ENCODE data around the gene ITGB7. TPM values are rescaled to one million over a fixed set of nuclear protein-coding genes. Genes with fewer than 3 reads are reported as not detected.

ITGB7 gene
- 26.4 and 38.6 TPM in 2 replicates for total RNA-seq (2014; rRNA removed; shearing (Covaris generic); ENCODE audit: low replicate concordance)

- in situ Hi-C loops (cut with HindIII; ENCODE audit: low pct_unique_long_range_greater_than_20kb, low sequenced_read_pairs): no loop called here
Measured at GRCh38 chr12:53207042-53207441, at the start of gene ITGB7. Gene ITGB7 (minus strand): TSS chr12:53207251. CDS start chr12:53200443, 6,808 bp downstream.

GRCh38 chr12:53255996-53256395 is 48.9 kb upstream of the ITGB7 start:
- no peak for DNase-seq (ENCODE audit: low read depth)
- in situ Hi-C loops (cut with HindIII; ENCODE audit: low pct_unique_long_range_greater_than_20kb, low sequenced_read_pairs): no loop called here

More at GRCh38 chr12:53207042-53207441, at the start of gene ITGB7:
- DNase-seq (ENCODE audit: low read depth): no peak

- DNase-seq (ENCODE audit: low read depth): no peak
- in situ Hi-C loops (cut with HindIII; ENCODE audit: low pct_unique_long_range_greater_than_20kb, low sequenced_read_pairs): no loop called here
Measured at GRCh38 chr12:53254816-53255545, 47.9 kb upstream of the ITGB7 start.

- DNase-seq (ENCODE audit: low read depth): no peak
- in situ Hi-C loops (cut with HindIII; ENCODE audit: low pct_unique_long_range_greater_than_20kb, low sequenced_read_pairs): no loop called here
Measured at GRCh38 chr12:53253298-53253697, 46.2 kb upstream of the ITGB7 start.

- DNase-seq (ENCODE audit: low read depth): no peak
- in situ Hi-C loops (cut with HindIII; ENCODE audit: low pct_unique_long_range_greater_than_20kb, low sequenced_read_pairs): no loop called here
Measured at GRCh38 chr12:53252349-53252916, 45.4 kb upstream of the ITGB7 start.

GRCh38 chr12:53251477-53252348 is 44.7 kb upstream of the ITGB7 start:
- DNase-seq (ENCODE audit: low read depth): peak; percentile 88
- in situ Hi-C loops (cut with HindIII; ENCODE audit: low pct_unique_long_range_greater_than_20kb, low sequenced_read_pairs): no loop called here

- in situ Hi-C loops (cut with HindIII; ENCODE audit: low pct_unique_long_range_greater_than_20kb, low sequenced_read_pairs): no loop called here
- DNase-seq (ENCODE audit: low read depth): no peak
Measured at GRCh38 chr12:53245286-53245685, 38.2 kb upstream of the ITGB7 start.

GRCh38 chr12:53244337-53244736 is 37.3 kb upstream of the ITGB7 start:
- no peak for DNase-seq (ENCODE audit: low read depth)
- in situ Hi-C loops (cut with HindIII; ENCODE audit: low pct_unique_long_range_greater_than_20kb, low sequenced_read_pairs): no loop called here

GRCh38 chr12:53241623-53242412 is 34.8 kb upstream of the ITGB7 start:
- in situ Hi-C loops (cut with HindIII; ENCODE audit: low pct_unique_long_range_greater_than_20kb, low sequenced_read_pairs): no loop called here
- no peak for DNase-seq (ENCODE audit: low read depth)

- in situ Hi-C loops (cut with HindIII; ENCODE audit: low pct_unique_long_range_greater_than_20kb, low sequenced_read_pairs): no loop called here
- no peak for DNase-seq (ENCODE audit: low read depth)
Measured at GRCh38 chr12:53239643-53240258, 32.7 kb upstream of the ITGB7 start.

GRCh38 chr12:53236443-53237111 is 29.5 kb upstream of the ITGB7 start:
- in situ Hi-C loops (cut with HindIII; ENCODE audit: low pct_unique_long_range_greater_than_20kb, low sequenced_read_pairs): no loop called here
- no peak for DNase-seq (ENCODE audit: low read depth)

GRCh38 chr12:53235742-53236442 is 28.8 kb upstream of the ITGB7 start:
- DNase-seq (ENCODE audit: low read depth): no peak
- in situ Hi-C loops (cut with HindIII; ENCODE audit: low pct_unique_long_range_greater_than_20kb, low sequenced_read_pairs): no loop called here

- in situ Hi-C loops (cut with HindIII; ENCODE audit: low pct_unique_long_range_greater_than_20kb, low sequenced_read_pairs): no loop called here
- no peak for DNase-seq (ENCODE audit: low read depth)
Measured at GRCh38 chr12:53235164-53235563, 28.1 kb upstream of the ITGB7 start.

- no peak for DNase-seq (ENCODE audit: low read depth)
- in situ Hi-C loops (cut with HindIII; ENCODE audit: low pct_unique_long_range_greater_than_20kb, low sequenced_read_pairs): no loop called here
Measured at GRCh38 chr12:53234271-53234914, 27.3 kb upstream of the ITGB7 start.

GRCh38 chr12:53233671-53234121 is 26.6 kb upstream of the ITGB7 start:
- no peak for DNase-seq (ENCODE audit: low read depth)
- in situ Hi-C loops (cut with HindIII; ENCODE audit: low pct_unique_long_range_greater_than_20kb, low sequenced_read_pairs): no loop called here

All from Caki2 (cell line).